Trophoblast cell (in vitro differentiated cells and primary cell): ENCODE results near the gene THSD1.

Experiments
- DNase-seq, 2 donors: peaks; one replicate each; pipeline ENCODE4 v3.0.0-alpha.2; 2016
- H2AFZ ChIP-seq: 2 replicates; pipeline ENCODE4 v1.6.1; 2013; ENCODE audit warnings: low read length, moderate library complexity, mild to moderate bottlenecking; ENCODE audit not compliant: insufficient read depth, poor library complexity
- H2AK5ac ChIP-seq: 2 replicates; pipeline ENCODE4 v1.6.1; 2013; ENCODE audit warnings: mild to moderate bottlenecking, low read length
- H2BK120ac ChIP-seq: 2 replicates; pipeline ENCODE4 v1.6.1; 2013; ENCODE audit warnings: low read length, mild to moderate bottlenecking, moderate library complexity; ENCODE audit not compliant: insufficient read depth, poor library complexity
- H2BK12ac ChIP-seq: 2 replicates; pipeline ENCODE4 v1.6.1; 2013; ENCODE audit warnings: mild to moderate bottlenecking, low read length, moderate library complexity
- H2BK5ac ChIP-seq: 2 replicates; pipeline ENCODE4 v1.6.1; 2013; ENCODE audit warnings: low read length, low read depth, moderate library complexity, mild to moderate bottlenecking; ENCODE audit not compliant: poor library complexity
- H3K14ac ChIP-seq: 2 replicates; pipeline ENCODE4 v1.6.1; 2013; ENCODE audit warnings: mild to moderate bottlenecking, low read length
- H3K18ac ChIP-seq: 2 replicates; pipeline ENCODE4 v1.6.1; 2013; ENCODE audit warnings: mild to moderate bottlenecking, low read length
- H3K23ac ChIP-seq: 2 replicates; pipeline ENCODE4 v1.6.1; 2013; ENCODE audit warnings: low read length
- H3K27ac ChIP-seq: 2 replicates; pipeline ENCODE4 v1.5.1; 2013; ENCODE audit warnings: low read depth, mild to moderate bottlenecking, inconsistent platforms, low read length, moderate library complexity
- H3K27me3 ChIP-seq: 2 replicates; pipeline ENCODE4 v1.6.1; 2013; ENCODE audit warnings: inconsistent platforms, mild to moderate bottlenecking, low read length, moderate library complexity; ENCODE audit not compliant: insufficient read depth
- H3K36me3 ChIP-seq, 2 experiments: 1 replicate in 1 of 2; 2 replicates in 1 of 2; pipeline ENCODE4 v1.6.1; 2013; ENCODE audit warnings: low read length in 2 of 2, mild to moderate bottlenecking in 2 of 2, moderate library complexity in 1 of 2; ENCODE audit not compliant: insufficient read depth in 2 of 2, control insufficient read depth in 1 of 2
- H3K4ac ChIP-seq: 2 replicates; pipeline ENCODE4 v1.6.1; 2013; ENCODE audit warnings: low read depth, mild to moderate bottlenecking, low read length, moderate library complexity
- H3K4me1 ChIP-seq, 2 experiments: 1 replicate in 1 of 2; 2 replicates in 1 of 2; pipeline ENCODE4 v1.6.1; 2013; ENCODE audit warnings: low read length in 2 of 2, mild to moderate bottlenecking in 2 of 2, moderate library complexity in 1 of 2; ENCODE audit not compliant: insufficient read depth in 2 of 2, control insufficient read depth in 1 of 2
- H3K4me2 ChIP-seq: 2 replicates; pipeline ENCODE4 v1.6.1; 2013; ENCODE audit warnings: inconsistent platforms, mild to moderate bottlenecking, low read length, moderate library complexity
- H3K4me3 ChIP-seq: 2 replicates; pipeline ENCODE4 v1.5.1; 2013; ENCODE audit warnings: mild to moderate bottlenecking, low read depth, low read length, inconsistent platforms
- H3K79me1 ChIP-seq: one replicate; pipeline ENCODE4 v1.6.1; 2013; ENCODE audit warnings: low read length
- H3K79me2 ChIP-seq: 2 replicates; pipeline ENCODE4 v1.6.1; 2013; ENCODE audit warnings: low read length, mild to moderate bottlenecking; ENCODE audit not compliant: control insufficient read depth, insufficient read depth, poor library complexity
- H3K9ac ChIP-seq: 2 replicates; pipeline ENCODE4 v1.6.1; 2013; ENCODE audit warnings: mild to moderate bottlenecking, low read length
- H3K9me3 ChIP-seq: 2 replicates; pipeline ENCODE4 v1.6.1; 2013; ENCODE audit warnings: low read depth, mild to moderate bottlenecking, control low read depth, inconsistent platforms, low read length; ENCODE audit not compliant: insufficient read depth
- H4K12ac ChIP-seq: 2 replicates; pipeline ENCODE4 v1.6.1; 2013; ENCODE audit warnings: low read depth, mild to moderate bottlenecking, low read length, moderate library complexity
- H4K8ac ChIP-seq: 2 replicates; pipeline ENCODE4 v1.6.1; 2013; ENCODE audit warnings: low read depth, mild to moderate bottlenecking, low read length, moderate library complexity
- H4K91ac ChIP-seq: one replicate; pipeline ENCODE4 v1.6.1; 2013; ENCODE audit warnings: low read depth, mild to moderate bottlenecking, low read length, moderate library complexity
- WGBS: extraction: QIAGEN DNeasy Blood & Tissue Kit; methylation state at CpG from one replicate; pipeline ENCODE4 v1.1.7; 2013; ENCODE audit warnings: missing lambda C conversion rate; ENCODE audit not compliant: insufficient read length, insufficient coverage; ENCODE audit errors: extremely low coverage; 5-methylcytosine and 5-hydroxymethylcytosine counted together

Gene THSD1

GRCh38 chr13:52348983-52349780 lies 56.8 kb downstream of the THSD1 start:
- Histone ChIP-seq H4K8ac (no peak overlapping the region), H2AK5ac (no peak overlapping the region), H3K36me3 (no peaks in the 10 kb centered on the region), H3K27ac (no peak overlapping the region), H4K91ac (no peak overlapping the region), H3K14ac (no peak overlapping the region), H3K4me2 (no peak overlapping the region), H3K4me3 (no peak overlapping the region), H3K4ac (no peak overlapping the region), H2BK5ac (no peak overlapping the region), H3K79me2 (no peaks in the 10 kb centered on the region), H3K4me1 (no peaks in the 10 kb centered on the region), H4K12ac (no peak overlapping the region), H3K23ac (no peak overlapping the region), H2BK120ac (no peak overlapping the region), H3K9ac (no peak overlapping the region), H3K27me3 (no peaks in the 10 kb centered on the region), H3K18ac (no peak overlapping the region), H2AFZ (no peak overlapping the region), H3K9me3 (no peaks in the 10 kb centered on the region), H2BK12ac (no peak overlapping the region), H3K79me1 (no peaks in the 10 kb centered on the region)
- DNase-seq = peak; percentile 24 to 56
- no CpG with 5 or more reads among the region's 6 CpGs for WGBS

GRCh38 chr13:52348071-52348470 lies 57.9 kb downstream of the THSD1 start:
- H2AK5ac ChIP-seq = no peak overlapping the region
- DNase-seq = peak; percentile 0 to 14
- H3K4me2 ChIP-seq = no peak overlapping the region
- WGBS = no CpG with 5 or more reads among the region's 5 CpGs
- H2BK5ac ChIP-seq = no peak overlapping the region
- H3K4ac ChIP-seq = no peak overlapping the region
- H3K79me2 ChIP-seq = no peaks in the 10 kb centered on the region
- no peaks in the 10 kb centered on the region for H3K4me1 ChIP-seq
- no peaks in the 10 kb centered on the region for H3K79me1 ChIP-seq
- H3K14ac ChIP-seq = no peak overlapping the region
- H3K9ac ChIP-seq = no peak overlapping the region
- no peaks in the 10 kb centered on the region for H3K9me3 ChIP-seq
- H3K27ac ChIP-seq = no peak overlapping the region
- no peak overlapping the region for H3K18ac ChIP-seq
- no peak overlapping the region for H2BK120ac ChIP-seq
- no peak overlapping the region for H2AFZ ChIP-seq
- H3K4me3 ChIP-seq = no peak overlapping the region
- no peaks in the 10 kb centered on the region for H3K36me3 ChIP-seq
- no peak overlapping the region for H4K91ac ChIP-seq
- H4K8ac ChIP-seq = no peak overlapping the region
- H3K27me3 ChIP-seq = no peaks in the 10 kb centered on the region
- H3K23ac ChIP-seq = no peak overlapping the region
- H4K12ac ChIP-seq = no peak overlapping the region
- no peak overlapping the region for H2BK12ac ChIP-seq

GRCh38 chr13:52345631-52346251 lies 60.2 kb downstream of the THSD1 start:
- H3K14ac ChIP-seq = no peak overlapping the region
- no peak overlapping the region for H2BK12ac ChIP-seq
- DNase-seq = peak in 1 of 2 donors; percentile 51
- H3K27ac ChIP-seq = no peak overlapping the region
- no peak overlapping the region for H2AFZ ChIP-seq
- no peak overlapping the region for H3K4me3 ChIP-seq
- H3K18ac ChIP-seq = no peak overlapping the region
- H3K9me3 ChIP-seq = no peaks in the 10 kb centered on the region
- H3K4me2 ChIP-seq = no peak overlapping the region
- WGBS = no CpG with 5 or more reads among the region's 5 CpGs
- H3K23ac ChIP-seq = no peak overlapping the region
- no peak overlapping the region for H3K4ac ChIP-seq
- no peak overlapping the region for H4K91ac ChIP-seq
- H3K36me3 ChIP-seq = no peaks in the 10 kb centered on the region
- H3K4me1 ChIP-seq = no peaks in the 10 kb centered on the region
- no peak overlapping the region for H2AK5ac ChIP-seq
- H4K8ac ChIP-seq = no peak overlapping the region
- H2BK120ac ChIP-seq = no peak overlapping the region
- no peaks in the 10 kb centered on the region for H3K79me1 ChIP-seq
- H2BK5ac ChIP-seq = no peak overlapping the region
- no peak overlapping the region for H3K9ac ChIP-seq
- H3K27me3 ChIP-seq = no peaks in the 10 kb centered on the region
- H3K79me2 ChIP-seq = no peaks in the 10 kb centered on the region
- H4K12ac ChIP-seq = no peak overlapping the region

GRCh38 chr13:52345048-52345447 lies 60.9 kb downstream of the THSD1 start:
- no peak overlapping the region for H3K27ac ChIP-seq
- H3K4ac ChIP-seq = no peak overlapping the region
- no peaks in the 10 kb centered on the region for H3K79me2 ChIP-seq
- no CpG with 5 or more reads among the region's 3 CpGs for WGBS
- no peak overlapping the region for H3K18ac ChIP-seq
- no peak overlapping the region for H3K4me2 ChIP-seq
- H4K91ac ChIP-seq = no peak overlapping the region
- no peaks in the 10 kb centered on the region for H3K36me3 ChIP-seq
- no peaks in the 10 kb centered on the region for H3K4me1 ChIP-seq
- no peak overlapping the region for H2BK120ac ChIP-seq
- H4K12ac ChIP-seq = no peak overlapping the region
- no peak overlapping the region for H2AFZ ChIP-seq
- H3K9ac ChIP-seq = no peak overlapping the region
- no peak overlapping the region for H4K8ac ChIP-seq
- H3K14ac ChIP-seq = no peak overlapping the region
- no peak overlapping the region for H3K23ac ChIP-seq
- no peaks in the 10 kb centered on the region for H3K27me3 ChIP-seq
- H2AK5ac ChIP-seq = no peak overlapping the region
- H3K79me1 ChIP-seq = no peaks in the 10 kb centered on the region
- DNase-seq = no peak
- no peaks in the 10 kb centered on the region for H3K9me3 ChIP-seq
- no peak overlapping the region for H2BK12ac ChIP-seq
- no peak overlapping the region for H3K4me3 ChIP-seq
- no peak overlapping the region for H2BK5ac ChIP-seq
